Activated CD8-positive, alpha-beta memory T cell treated with anti-CD3 and anti-CD28 coated beads, Interleukin-2, amount 50 U/mL, for 1 hour (primary cell): Measurements from ENCODE around the gene FRMD4B.

ENCODE experiments used
- DNase-seq: peaks from one replicate; pipeline ENCODE4 v3.0.0-alpha.2; 2020; ENCODE audit errors: extremely low read depth

The FRMD4B gene

DNA sequence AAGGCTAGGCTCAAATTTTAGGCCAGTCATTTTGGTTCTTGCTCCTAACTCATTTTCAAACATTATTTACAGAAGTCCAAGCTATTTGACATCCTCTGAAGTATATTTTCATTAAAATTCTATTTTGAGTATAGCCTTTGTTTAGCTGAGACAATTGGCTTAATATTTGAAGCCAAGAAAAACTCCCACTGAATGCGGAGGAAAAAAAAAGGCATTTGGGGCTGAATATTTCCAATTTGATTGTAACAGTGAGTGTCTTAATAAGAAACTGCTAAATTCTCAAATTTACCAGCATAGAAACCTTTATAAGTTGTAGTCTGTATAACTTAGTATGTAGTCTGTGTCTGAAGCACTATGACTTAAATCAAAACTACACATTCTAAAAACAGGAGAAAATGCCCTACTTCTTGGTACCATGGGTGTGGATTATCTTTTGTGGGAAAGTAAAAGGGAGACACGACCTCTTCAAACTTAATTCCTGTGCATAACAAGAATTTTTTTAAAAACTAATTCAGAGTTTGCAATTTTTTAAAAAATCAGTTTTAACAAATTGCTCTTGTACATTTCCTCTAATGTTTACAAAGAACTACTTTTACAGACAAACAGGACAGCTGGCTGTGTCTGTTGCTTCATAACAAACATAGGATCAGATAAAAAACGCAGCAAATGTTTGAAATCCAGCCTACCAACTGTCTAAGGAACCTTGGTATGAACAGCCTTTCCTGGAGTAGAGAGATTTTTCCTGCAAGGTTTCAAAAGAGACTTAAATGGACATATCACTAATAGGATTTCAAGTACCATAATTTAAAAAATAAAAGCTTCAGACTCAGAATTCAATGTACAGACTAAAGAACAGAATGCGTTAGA is 210.8 kb downstream of the FRMD4B start:
- DNase-seq = no peak

DNA sequence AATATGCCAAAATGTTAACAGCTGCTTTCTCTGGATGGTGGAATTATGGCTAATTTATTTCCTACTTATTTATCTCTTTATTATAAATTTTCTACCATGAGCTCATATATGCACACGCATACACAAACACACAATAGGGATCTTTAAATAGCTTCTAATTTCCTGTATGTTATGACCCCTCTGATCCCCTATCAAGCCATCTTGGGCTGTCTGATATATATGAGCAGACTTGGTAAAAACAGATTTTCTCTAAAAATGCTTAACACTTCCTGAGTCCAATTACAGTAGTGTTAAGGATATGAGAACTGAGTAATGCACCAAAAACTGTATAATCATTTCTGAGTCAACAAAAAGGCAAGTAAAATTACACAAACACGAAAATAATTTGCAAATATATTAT is 211.4 kb downstream of the FRMD4B start:
- no peak for DNase-seq

DNA sequence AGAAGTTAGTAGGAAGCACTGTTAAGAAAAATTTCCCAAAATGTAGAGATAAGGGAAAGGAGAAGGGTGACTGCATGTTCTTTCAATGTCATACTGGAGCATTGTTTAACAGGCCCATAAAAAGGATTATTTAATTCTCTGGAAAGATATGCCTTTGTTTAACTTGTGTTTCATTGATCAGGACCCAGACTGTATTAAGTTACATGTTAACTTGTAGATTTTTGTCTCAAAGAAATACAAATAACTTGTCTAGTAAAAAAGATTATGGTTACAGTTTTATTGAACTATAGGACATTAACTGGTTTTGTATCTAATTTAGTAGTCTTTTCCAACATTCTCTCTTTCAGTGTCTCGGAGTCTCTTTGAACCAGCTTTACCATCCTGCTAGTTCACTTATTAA is 213.8 kb downstream of the FRMD4B start:
- no peak for DNase-seq

DNA sequence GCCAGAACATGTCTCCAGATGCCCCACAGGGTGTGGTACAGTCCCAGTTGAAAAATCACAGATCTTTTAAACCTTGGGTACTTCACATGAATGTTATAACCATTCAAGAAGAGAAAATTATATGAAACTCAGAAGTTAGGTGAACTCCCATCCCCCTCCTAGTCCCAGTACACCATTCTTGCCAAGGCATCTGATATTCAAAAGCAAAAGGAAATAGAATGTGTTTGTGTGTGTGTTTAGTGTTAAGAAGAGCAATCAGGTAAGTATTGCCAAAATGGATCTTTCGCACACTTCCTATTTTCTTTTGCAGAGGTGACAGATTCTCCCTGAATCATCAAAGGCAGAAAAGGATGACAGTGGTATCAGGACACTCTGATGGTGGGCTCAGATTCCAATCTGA is 219.4 kb downstream of the FRMD4B start:
- no peak for DNase-seq

DNA sequence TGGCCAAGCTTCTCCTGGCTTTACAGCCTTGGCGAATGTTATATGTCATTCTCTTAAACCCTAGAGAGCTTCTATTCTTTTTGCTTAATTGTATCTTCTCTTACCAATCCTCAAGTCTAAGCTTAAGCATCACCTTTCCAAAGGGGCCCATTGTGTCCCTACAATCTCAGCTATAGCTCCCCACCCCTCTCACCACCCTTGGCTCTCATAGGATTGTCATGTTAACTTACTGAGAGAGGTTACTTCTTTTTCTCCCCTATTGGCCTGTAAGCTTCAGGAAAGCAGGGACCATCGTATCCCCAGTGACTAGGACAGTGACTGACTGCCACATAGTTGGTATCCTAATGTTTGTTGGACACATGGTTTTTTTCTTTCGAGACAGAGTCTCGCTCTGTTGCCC is 220.1 kb downstream of the FRMD4B start:
- DNase-seq = no peak

DNA sequence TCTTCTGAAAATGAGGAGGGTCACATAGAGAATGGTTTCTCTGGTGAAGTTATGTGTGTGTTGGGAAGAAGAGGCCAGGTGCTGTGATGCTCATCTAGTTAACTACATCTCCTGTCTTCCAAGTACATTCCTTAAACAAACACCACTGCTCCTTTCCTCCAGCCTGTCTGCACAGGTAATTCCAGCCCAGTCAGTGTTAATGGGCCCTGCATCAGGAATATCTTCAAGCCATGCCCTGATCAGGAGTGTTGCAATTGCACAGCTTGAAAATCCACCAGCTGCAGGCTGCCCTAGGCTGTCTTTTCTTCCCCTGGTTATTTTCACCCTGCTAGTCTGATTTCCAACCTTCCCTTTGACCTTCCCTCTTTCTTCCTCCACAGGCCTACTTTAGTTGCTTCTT is 221.6 kb downstream of the FRMD4B start:
- DNase-seq = no peak

DNA sequence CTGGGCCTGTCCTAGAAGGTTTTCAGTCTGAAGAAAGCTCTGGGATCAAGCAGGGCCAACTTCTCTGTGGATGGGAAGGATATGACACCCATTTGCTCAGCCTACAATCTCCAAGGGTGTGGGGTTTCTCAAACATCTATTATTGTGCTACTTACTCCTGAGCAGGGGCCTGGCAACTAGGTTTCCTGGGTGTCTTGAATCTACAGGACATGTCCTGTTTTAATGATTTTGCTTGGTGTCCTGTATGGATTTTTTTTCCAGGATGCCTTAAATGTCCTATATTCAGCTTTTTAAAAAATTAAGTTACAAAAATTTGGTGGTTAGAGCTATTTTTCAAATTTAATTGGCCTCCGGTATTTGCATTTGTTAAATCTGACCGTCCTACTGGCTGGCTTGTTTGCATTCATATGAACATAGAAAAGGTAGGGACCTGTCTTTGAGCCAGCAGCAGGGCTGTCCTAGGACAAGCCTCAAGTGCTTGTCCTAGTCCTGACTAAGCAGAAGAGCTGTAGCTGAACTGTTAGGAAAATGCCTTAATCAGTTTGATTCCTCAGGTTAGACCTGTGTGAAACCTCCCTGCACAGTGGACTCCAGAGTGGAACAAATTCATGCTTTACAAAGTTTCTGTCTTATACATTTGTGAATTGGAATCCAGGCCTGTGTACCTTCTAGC is 223.4 kb downstream of the FRMD4B start:
- DNase-seq = no peak

DNA sequence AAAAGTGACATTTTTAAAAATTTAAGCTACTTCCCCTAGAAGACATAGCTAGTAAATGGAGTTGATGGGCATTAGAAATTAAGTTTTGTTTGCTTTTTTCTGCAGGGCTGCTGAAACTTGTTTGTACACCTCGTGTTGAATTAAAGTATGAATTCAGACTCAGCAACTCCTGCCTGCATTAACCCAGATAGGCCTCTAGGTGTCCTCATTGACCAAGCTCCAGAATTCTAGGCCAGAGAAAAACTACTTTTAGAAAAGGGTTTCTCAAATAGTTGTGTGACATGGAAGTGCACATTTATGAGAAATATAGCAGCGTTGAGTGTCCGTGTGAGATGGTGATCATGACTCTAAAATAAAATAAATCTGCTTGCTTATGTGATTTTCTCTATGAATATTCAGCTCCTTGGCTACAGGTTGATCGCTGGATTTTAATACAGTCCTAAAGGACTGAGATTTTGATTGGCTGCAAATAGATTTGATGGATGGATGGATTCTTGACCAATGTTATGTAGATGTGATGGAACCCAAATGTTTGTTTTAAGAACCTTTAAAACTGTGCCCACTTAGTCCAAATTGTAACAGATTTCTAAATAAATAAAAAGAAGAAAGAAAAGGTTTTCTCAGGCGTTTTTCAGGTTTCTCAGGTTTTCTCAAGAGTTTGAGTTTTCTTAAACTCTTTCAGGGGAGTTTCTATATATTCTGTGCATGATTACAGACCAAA is 224.1 kb downstream of the FRMD4B start:
- no peak for DNase-seq

DNA sequence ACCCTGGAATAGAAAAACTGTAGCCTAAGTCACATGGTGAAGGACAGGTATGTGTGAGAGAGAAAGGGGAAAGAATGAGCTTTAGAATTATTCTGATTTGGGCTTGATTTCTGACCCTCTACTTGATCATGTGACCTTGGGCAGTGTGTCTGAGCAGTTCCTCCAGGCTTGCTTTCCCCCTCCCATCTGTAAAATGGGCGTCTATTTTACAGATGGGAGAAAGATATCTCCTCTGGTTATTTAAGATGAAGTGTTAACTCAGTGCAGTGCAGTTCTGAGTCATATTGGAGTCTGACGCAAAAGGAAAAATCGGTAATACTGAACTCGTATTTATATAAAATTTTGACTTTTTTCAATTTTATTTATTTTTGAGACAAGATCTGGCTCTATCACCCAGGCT is 225.4 kb downstream of the FRMD4B start:
- no peak for DNase-seq

DNA sequence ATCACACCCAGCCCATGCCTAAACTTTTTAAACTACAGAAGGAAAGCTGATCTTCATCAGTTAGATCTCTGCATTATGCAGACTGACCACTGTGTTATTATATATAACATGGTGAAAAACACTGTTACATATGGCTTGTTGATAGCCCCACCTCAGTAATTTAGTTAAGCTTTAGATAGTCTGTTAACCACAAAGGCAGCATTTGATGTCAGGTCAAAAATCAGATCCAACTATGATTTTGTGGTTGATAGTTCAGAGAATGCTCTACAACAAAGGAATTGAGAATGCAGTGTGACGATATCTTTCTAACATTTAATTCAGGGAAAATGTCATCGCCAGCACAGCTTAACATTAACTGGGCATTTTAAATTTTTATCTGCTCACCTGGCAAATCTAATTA is 225.8 kb downstream of the FRMD4B start:
- no peak for DNase-seq

DNA sequence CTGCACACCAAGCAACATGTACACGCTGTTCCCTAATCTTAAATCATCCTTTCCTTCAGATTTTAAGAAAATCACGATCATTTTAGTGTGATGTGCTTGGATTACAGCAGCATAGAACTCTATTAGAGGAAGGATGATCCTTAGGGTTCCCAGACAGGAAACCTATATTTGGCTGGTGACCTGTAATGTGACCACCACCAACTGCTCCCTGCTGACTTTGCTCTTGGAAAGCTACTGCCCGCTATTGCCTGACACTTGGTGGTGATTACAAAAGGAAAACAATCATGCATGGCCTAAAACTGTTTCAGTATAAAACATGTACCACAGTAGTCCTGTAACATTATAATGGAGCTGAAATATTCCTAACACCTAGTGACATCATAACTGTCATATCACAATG is 236.3 kb downstream of the FRMD4B start:
- DNase-seq = no peak

DNA sequence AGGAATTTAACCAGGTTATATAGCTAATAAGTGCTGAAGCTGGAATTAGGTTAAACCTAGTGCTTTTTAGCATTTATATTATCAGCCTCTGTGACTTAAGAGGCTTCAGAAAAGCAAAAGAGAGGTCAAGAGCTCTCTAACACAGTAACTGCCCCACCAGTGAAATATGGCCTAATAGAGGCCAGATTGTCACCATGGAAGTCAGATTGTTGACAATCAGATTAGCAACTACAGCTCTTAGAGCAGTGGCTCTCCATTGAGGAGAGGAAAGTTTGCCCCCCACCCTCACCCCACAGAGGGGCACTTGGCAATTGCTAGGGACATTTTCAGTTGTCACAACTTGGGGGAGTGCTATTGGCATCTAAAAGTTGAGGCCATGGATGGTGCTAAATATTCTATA is 240.2 kb downstream of the FRMD4B start:
- DNase-seq = no peak

DNA sequence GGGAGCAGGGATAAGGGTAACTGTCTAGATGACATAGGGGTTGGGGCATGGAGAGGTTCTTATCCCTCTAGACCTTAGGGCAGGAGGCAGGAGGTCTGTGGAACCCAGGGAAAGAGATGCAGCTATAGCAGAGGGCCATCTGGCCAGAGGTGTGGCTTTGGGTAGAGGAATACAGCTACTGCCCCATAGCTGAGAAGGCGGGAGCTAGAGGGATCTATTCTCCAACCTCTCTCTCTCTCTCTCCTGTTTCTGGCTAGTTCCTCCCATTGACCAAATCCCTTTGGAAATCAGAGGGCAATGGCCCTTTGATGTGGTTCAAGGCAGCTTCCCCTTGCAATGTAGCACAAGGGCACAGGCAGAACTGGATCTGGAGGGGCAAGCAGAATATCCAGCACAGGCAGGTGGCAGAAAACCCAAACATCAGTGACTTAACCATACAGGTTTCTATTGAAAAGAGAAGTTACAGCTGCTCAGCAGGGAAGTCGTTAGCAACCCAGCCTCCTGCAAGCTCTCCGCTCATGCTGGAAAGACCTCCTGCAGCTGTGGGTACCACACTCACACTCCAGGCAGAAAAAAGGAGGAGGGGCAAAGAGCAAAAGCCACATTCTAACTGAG is 241.2 kb downstream of the FRMD4B start:
- no peak for DNase-seq

DNA sequence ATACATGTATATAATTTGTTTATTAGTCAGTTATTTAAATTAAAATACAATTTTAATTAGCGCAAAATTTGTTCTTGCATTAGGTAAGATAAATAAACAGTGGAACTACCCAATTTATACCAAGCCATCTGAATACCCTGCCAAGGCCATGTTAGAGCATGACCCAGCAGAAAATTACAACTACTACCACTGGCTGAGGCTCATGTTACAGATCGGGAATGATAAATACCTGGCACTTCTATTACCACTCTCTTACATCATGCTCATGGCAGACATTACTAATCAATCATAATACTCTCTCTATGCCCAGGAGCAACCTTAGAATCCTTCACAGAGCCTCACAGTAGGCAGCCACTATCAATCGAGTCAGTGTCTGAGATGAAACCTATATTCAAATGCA is 242.3 kb downstream of the FRMD4B start:
- no peak for DNase-seq

DNA sequence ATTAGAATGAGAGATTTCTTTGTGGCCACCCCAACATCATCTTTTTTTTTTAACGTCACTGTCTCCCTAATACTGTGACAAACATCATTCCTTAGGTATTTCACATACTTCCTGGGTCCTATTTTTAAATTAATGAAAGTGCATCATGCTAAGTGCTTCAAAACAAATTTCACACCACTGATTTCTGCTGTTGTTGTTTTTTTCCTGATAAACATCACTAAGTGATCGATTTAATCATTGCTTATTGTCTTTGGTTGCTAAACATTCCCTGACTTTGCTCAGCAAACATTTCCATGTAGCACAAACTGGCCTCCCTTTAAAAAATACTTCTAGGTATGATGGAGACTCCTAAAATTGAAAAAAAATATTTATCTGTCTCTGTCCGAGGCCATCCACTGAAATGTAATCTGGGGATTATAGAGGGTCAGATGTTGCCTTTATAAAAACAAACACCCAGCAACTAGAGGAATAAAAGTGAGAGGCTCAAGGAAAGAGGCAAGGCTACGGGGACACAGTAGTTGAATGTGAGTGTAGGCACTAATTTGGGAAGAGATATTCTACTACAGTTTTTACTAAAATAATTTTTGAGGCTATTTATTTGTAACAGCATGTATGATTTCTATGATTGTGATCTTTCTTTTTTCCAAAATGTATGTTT is 243.0 kb downstream of the FRMD4B start:
- no peak for DNase-seq

DNA sequence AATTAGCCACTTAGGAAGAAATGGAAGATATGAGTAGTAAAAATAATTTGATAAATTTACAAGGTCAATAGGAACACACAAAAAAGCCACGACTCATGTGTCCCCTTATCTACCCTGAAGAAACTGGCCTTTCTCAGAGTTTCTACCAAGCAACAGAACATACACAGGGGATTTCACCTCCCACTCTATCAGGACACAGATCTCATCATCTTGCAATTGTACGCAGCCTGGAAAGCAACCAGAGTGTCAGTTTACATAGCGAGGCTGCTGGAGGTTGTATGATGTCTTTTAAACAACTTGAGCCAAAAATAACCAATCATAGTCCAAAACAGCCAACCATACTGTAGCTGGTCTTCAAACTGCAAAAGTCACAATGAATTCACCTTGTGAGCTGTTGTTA is 243.8 kb downstream of the FRMD4B start:
- DNase-seq = no peak

DNA sequence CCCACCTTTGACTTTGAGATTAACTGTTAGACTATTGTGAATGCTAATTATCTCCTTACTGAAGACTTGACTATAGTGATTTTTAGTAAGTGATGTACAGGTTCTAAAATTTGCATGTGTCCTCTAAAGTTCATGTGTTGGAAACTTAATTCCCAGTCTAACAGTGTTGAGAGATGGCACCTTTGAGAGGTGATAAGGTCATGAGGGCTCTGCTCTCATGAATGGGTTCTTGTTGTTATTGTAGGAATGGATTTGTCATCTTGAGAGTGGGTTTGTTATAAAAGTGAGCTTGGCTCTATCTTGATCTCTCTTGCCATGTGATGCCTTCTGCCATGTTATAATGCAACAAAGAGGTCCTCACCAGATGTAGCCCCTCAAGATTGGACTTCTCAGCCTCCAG is 244.6 kb downstream of the FRMD4B start:
- no peak for DNase-seq

DNA sequence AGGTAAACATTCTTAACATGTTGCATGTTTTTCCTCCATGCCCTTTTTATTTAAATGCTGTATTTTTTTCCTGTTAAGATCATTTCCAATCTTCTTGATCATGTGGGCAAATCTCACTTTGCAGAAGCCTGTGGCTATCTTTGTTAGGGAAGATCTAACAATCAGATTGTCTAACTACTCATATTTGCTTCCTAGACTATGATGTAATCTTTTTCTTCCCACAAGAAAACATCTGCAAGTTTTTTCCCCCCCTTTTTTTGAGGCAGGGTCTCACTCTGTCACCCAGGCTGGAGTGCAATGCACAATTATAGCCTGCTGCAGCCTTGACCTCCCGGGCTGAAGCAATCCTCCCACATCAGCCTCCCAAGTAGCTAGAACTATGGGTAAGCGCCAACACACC is 248.5 kb downstream of the FRMD4B start:
- no peak for DNase-seq

DNA sequence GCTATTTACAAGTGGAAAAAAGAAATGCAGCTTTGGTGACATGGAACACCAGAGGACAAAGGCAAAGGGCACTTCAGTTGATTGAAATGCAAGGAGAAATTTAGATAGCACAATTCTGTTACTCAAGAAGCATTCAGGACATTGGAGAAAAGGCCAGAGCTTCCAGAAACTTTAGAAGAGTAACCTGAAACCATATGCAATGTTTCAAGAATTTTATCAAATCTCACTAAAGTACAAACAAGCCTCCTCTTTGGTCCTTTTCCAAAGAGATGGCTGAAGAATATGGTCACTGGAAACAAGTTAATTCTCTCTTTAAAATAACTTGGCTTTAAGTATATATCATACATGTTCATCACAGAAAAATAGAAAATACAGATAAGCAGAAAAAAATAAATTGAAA is 248.9 kb downstream of the FRMD4B start:
- no peak for DNase-seq

DNA sequence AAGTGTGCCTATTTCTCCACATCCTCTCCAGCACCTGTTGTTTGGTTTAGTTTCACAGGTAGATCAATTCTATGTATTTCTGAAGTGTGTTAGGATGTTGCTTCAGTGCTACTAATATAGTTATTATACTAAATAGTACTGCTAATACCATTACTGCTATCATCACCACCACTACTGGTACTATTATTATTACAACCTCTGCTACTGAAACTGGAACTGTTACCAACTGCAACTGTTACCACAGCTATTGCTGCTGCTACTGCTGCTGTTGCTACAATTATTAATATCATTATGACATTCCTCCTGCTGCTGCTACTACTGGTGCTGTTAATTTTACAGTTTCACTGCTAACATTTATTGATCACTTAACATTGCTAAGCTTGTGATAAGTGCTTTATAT is 255.2 kb downstream of the FRMD4B start:
- DNase-seq = no peak

DNA sequence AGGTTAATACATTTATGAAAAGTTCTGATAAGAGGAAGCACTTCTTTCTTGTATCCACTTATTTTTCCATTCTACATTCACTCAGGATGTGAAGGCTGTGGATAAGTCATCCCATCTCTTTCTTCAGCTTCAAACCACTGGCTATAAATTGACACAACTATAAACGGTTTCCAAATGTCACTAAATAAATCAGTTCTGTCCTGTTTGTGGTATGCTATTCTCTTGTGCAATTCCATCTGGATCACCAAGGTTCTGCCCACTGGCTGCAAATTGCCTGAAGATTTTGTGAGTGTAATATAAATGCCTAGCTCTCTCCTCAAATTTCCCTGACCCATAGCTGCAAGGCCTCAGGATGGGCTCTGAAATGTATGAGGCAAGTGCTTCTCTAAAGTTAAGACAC is 256.4 kb downstream of the FRMD4B start:
- no peak for DNase-seq

DNA sequence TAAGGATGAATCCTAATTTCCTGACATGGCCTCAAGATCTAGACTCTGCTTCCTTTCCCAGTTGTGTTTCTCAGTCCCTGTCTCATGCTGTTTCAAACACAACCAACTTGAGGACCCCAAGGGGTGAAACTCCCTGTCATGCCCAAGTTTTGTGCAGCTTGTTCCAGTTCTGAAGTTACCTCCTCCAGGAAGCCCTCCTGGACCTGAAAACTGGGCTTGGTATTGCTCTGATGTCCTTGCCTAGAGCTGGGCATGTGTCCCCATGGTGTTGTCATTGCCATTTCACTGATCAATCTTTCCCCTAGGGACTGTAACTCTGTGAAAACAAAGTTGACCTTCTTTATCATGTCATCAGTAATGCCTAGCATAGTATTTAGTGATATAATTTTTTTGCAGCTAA is 257.4 kb downstream of the FRMD4B start:
- no peak for DNase-seq
